Activated T-helper 1 cell treated with Interleukin-2 at 50 U/mL for 16 hours (primary cell): ENCODE data around the gene HSPB6.
"Not testable (repeated sequence)": the region's sequence is repeated elsewhere in the genome, so short reads cannot be mapped to it uniquely, and the experiment has no call there.

Experiments used
- DNase-seq: peaks from one replicate; pipeline ENCODE4 v3.0.0-alpha.2; 2020; ENCODE audit warnings: low read depth

The HSPB6 gene

GRCh38 chr19:35785339-35785627 is 28.5 kb upstream of the HSPB6 start:
- no peak for DNase-seq

- no peak for DNase-seq
Observed at GRCh38 chr19:35784503-35785338, 27.9 kb upstream of the HSPB6 start.

GRCh38 chr19:35783469-35784434 is 26.9 kb upstream of the HSPB6 start:
- no peak for DNase-seq

- no peak for DNase-seq
Observed at GRCh38 chr19:35782589-35782988, 25.8 kb upstream of the HSPB6 start.

- no peak for DNase-seq
Observed at GRCh38 chr19:35781650-35782049, 24.8 kb upstream of the HSPB6 start.

- no peak for DNase-seq
Observed at GRCh38 chr19:35780717-35781116, 23.9 kb upstream of the HSPB6 start.

GRCh38 chr19:35780058-35780457 is 23.2 kb upstream of the HSPB6 start:
- DNase-seq = no peak

- DNase-seq = no peak
Observed at GRCh38 chr19:35779033-35779432, 22.2 kb upstream of the HSPB6 start.

GRCh38 chr19:35777961-35778360 is 21.1 kb upstream of the HSPB6 start:
- no peak for DNase-seq

- no peak for DNase-seq
Observed at GRCh38 chr19:35777086-35777841, 20.4 kb upstream of the HSPB6 start.

- DNase-seq = no peak
Observed at GRCh38 chr19:35776102-35776788, 19.4 kb upstream of the HSPB6 start.

GRCh38 chr19:35775298-35776101 is 18.7 kb upstream of the HSPB6 start, which contains the start of gene ARHGAP33:
TSS of gene ARHGAP33 (plus strand) at chr19:35775564. CDS start at chr19:35775659, 95 bp downstream.
- peak; percentile 95 for DNase-seq

- DNase-seq = no peak
Observed at GRCh38 chr19:35775046-35775297, 18.1 kb upstream of the HSPB6 start.

- DNase-seq = no peak
Observed at GRCh38 chr19:35774274-35775045, 17.6 kb upstream of the HSPB6 start.

- DNase-seq = no peak
Observed at GRCh38 chr19:35773020-35773806, 16.4 kb upstream of the HSPB6 start.

GRCh38 chr19:35772362-35772761 is 15.5 kb upstream of the HSPB6 start:
- not testable (repeated sequence) for DNase-seq

- no peak for DNase-seq
Observed at GRCh38 chr19:35768082-35768421, 11.2 kb upstream of the HSPB6 start.

- DNase-seq = no peak
Observed at GRCh38 chr19:35767288-35768081, 10.7 kb upstream of the HSPB6 start.
